Neural progenitor cell (in vitro differentiated cells): ENCODE data around the gene IL17A.

Experiments used
- CTCF ChIP-seq: fragments of 200-600 bp; sonication (generic); IDR thresholded peaks from 2 replicates; pipeline ENCODE4 v1.5.1; 2017; ENCODE audit warnings: antibody characterized with exemption, mild to moderate bottlenecking
- EZH2phosphoT487 ChIP-seq: fragments of 200-600 bp; sonication (generic); IDR thresholded peaks from 2 replicates; pipeline ENCODE4 v1.6.1; 2017; ENCODE audit warnings: antibody characterized with exemption

- TF ChIP-seq CTCF (no peak), EZH2phosphoT487 (no peak)
Measured at GRCh38 chr6:52155791-52156576, 30.2 kb upstream of the IL17A start.
